Measurements from ENCODE around the gene GALNT2. TPM values are rescaled to one million over a fixed set of nuclear protein-coding genes. Genes with fewer than 3 reads are reported as not detected.

Gene GALNT2
- total and polyA plus RNA-seq, 9 of the 15 experiments (the other 6 are each of a cell fraction or from before 2014, with no cell fraction given), result 1.6 to 106 (median 51.9) TPM

DNA sequence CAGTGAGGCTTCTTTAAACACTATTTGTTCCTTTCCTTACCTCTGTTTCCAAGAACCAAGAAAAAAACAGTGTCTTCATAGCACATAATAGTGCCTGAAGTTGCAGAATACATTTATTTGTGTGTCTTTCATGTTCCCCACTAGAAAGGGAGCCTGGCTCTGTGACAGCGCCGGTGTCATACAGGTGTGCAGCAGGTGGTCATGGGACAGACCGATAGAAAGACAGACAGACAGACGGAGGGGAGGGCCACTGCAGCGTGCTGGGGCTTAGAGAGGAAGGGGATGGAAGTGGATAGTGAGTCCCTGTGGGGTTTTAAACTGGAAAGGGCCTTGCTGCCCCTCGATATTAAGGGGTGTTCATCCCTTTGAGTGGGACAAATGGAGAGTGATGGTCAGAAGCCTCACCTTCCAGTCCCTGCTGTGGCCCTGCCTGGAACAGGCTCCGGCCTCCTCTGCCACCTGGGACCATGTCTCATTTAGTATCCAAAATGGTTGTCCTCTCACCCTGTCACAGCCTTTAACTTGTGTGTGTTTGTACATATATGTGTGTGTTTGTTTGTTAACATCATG, 206.2 kb downstream of the GALNT2 start:
- CTCF ChIA-PET (ENCODE audit: low intra/inter-chr PET ratio), result no interaction called here
- Histone ChIP-seq H2AFZ (ENCODE audit: low read depth, low read length) (no peak overlapping the region), H4K20me1 (replicated peaks; ENCODE audit: control insufficient read depth, insufficient read depth, low read length) (no peaks in the 10 kb centered on the region; the same call in 1 of the 2 replicates), H3K4me3 (no peak overlapping the region), H3K9ac (ENCODE audit: insufficient read depth in 1 of 2, low read depth in 2 of 2, low read length in 2 of 2) (no peak overlapping the region), H3K27me3 (ENCODE audit: control insufficient read depth in 2 of 2, insufficient read depth in 2 of 2, low read length in 2 of 2) (no peaks in the 10 kb centered on the region), H3K4me1 (replicated peaks in 1 of 2; ENCODE audit: control insufficient read depth in 2 of 2, insufficient read depth in 2 of 2, low read length in 2 of 2) (peaks cover 6 to 7% of the 10 kb centered on the region in 2 experiments), H3K27ac (ENCODE audit: extremely low read depth, low read depth, low read length) (no peak overlapping the region), H3K9me3 (replicated peaks; ENCODE audit: control insufficient read depth, insufficient read depth, low read depth, low read length) (no peaks in the 10 kb centered on the region), H3K9me1 (ENCODE audit: control insufficient read depth, insufficient read depth, low read length) (no peaks in the 10 kb centered on the region), H3K79me2 (ENCODE audit: control insufficient read depth, insufficient read depth, low read length) (no peaks in the 10 kb centered on the region), H3K36me3 (ENCODE audit: control insufficient read depth, insufficient read depth, low read length) (peaks cover 72% of the 10 kb centered on the region), H3K4me2 (ENCODE audit: insufficient read depth, low read length) (no peak overlapping the region)
- FAIRE-seq, result no peak
- no peak for ATAC-seq
- in situ Hi-C loops (cut with MboI) (no loop called here), intact Hi-C loops (cut with micrococcal nuclease) (no loop called here)
- DNase-seq (ENCODE audit: extremely low read depth in 1 of 4, low spot score in 3 of 4), result no peak
- WGBS (ENCODE audit: insufficient coverage, low coverage, missing lambda C conversion rate), result 90% methylated on average over 7 of the region's 7 CpGs
- no peak for TF ChIP-seq ZNF121 (CRISPR knock-in tag; conservative IDR thresholded peaks at IDR 0.05)
- no peak for TF ChIP-seq POLR3A (IDR thresholded peaks at IDR 0.05; ENCODE audit: borderline replicate concordance, extremely low read depth, insufficient read depth, insufficient read length)
- TF ChIP-seq MYC (IDR thresholded peaks at IDR 0.05; ENCODE audit: low read depth, low read length), result no peak
- TF ChIP-seq MYC (CRISPR knock-in tag; IDR thresholded peaks at IDR 0.05; ENCODE audit: borderline replicate concordance, low read depth), result no peak
- no peak for TF ChIP-seq LARP7 (IDR thresholded peaks at IDR 0.05)
- no peak for TF ChIP-seq ZBTB33 (CRISPR knock-in tag; IDR thresholded peaks at IDR 0.05)
- TF ChIP-seq MTA3 (IDR thresholded peaks at IDR 0.05; ENCODE audit: borderline replicate concordance), result no peak
- no peak for TF ChIP-seq ZNF165 (CRISPR knock-in tag; IDR thresholded peaks at IDR 0.05; ENCODE audit: borderline replicate concordance)
- no peak for TF ChIP-seq ZNF589 (CRISPR knock-in tag; IDR thresholded peaks at IDR 0.05; ENCODE audit: low read depth)
- TF ChIP-seq ZNF785 (CRISPR knock-in tag; IDR thresholded peaks at IDR 0.05), result no peak
- no peak for TF ChIP-seq FOXK2 (conservative IDR thresholded peaks at IDR 0.05 in 1 of 2, IDR thresholded peaks at IDR 0.05 in 1 of 2; ENCODE audit: low read depth in 2 of 2)
- TF ChIP-seq KLF16 (IDR thresholded peaks at IDR 0.05), result no peak
- TF ChIP-seq ZNF354B (CRISPR knock-in tag; IDR thresholded peaks at IDR 0.05), result no peak
- no peak for TF ChIP-seq ZNF79 (CRISPR knock-in tag; IDR thresholded peaks at IDR 0.05; ENCODE audit: low read depth)
- no peak for TF ChIP-seq EWSR1 (IDR thresholded peaks at IDR 0.05; ENCODE audit: borderline replicate concordance, low read depth, partially characterized antibody)
- TF ChIP-seq RBM14 (IDR thresholded peaks at IDR 0.05; ENCODE audit: borderline replicate concordance, insufficient read depth, low read depth, low read length), result no peak
- TF ChIP-seq, protein P1, sequence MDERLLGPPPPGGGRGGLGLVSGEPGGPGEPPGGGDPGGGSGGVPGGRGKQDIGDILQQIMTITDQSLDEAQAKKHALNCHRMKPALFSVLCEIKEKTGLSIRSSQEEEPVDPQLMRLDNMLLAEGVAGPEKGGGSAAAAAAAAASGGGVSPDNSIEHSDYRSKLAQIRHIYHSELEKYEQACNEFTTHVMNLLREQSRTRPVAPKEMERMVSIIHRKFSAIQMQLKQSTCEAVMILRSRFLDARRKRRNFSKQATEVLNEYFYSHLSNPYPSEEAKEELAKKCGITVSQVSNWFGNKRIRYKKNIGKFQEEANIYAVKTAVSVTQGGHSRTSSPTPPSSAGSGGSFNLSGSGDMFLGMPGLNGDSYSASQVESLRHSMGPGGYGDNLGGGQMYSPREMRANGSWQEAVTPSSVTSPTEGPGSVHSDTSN (CRISPR knock-in tag; IDR thresholded peaks at IDR 0.05; ENCODE audit: low read depth), result no peak
- TF ChIP-seq, protein P1 (tag; conservative IDR thresholded peaks at IDR 0.05; ENCODE audit: low read depth), result no peak
- BruUV-seq (replicated peaks), result no TSS peak
- POLR2A ChIA-PET, result no interaction called here

Measured in K562 (cell line).